HepG2 (cell line): ENCODE data around the gene N4BP2. TPM values are rescaled to one million over a fixed set of nuclear protein-coding genes. Genes with fewer than 3 reads are reported as not detected.

Source experiments
- ASH2L ChIP-seq: fragments of 300-600, 200-600 bp; sonication (generic); IDR thresholded peaks from 2 replicates; pipeline ENCODE4 v1.7.0; 2017; ENCODE audit warnings: low read depth, mild to moderate bottlenecking, moderate library complexity, mixed read lengths, low read length; ENCODE audit not compliant: insufficient read length
- BCL6 ChIP-seq: IDR thresholded peaks from 2 replicates; pipeline ENCODE4 v1.6.1; 2016; ENCODE audit warnings: missing genetic modification reagents, missing compliant biosample characterization
- EZH2 ChIP-seq: conservative IDR thresholded peaks from 2 replicates; pipeline ENCODE4 v1.6.1; 2012; ENCODE audit warnings: mild to moderate bottlenecking, low read depth, low read length, moderate library complexity
- KAT2B ChIP-seq: fragments of 150-350 bp; IDR thresholded peaks from 2 replicates; pipeline ENCODE4 v1.6.1; 2014; ENCODE audit warnings: low read depth, low read length, borderline replicate concordance
- PHF5A ChIP-seq: IDR thresholded peaks from one replicate; pipeline ENCODE4 v1.6.1; 2018; ENCODE audit warnings: low read depth, missing genetic modification reagents; ENCODE audit not compliant: unreplicated experiment
- SATB2 ChIP-seq: sonication (generic); formaldehyde crosslinking; IDR thresholded peaks from 2 replicates; pipeline ENCODE4 v1.5.0; 2020; ENCODE audit warnings: missing genetic modification reagents
- SCMH1 ChIP-seq: sonication (generic); formaldehyde crosslinking; IDR thresholded peaks from 2 replicates; pipeline ENCODE4 v1.9.0; 2021; ENCODE audit warnings: missing genetic modification reagents, mild to moderate bottlenecking, borderline replicate concordance
- ZMYM4 ChIP-seq: sonication (generic); formaldehyde crosslinking; IDR thresholded peaks from 2 replicates; pipeline ENCODE4 v1.8.1; 2023; ENCODE audit warnings: mild to moderate bottlenecking, missing genetic modification reagents
- ZNF180 ChIP-seq: sonication (generic); formaldehyde crosslinking; IDR thresholded peaks from 2 replicates; pipeline ENCODE4 v1.4.0; 2020; ENCODE audit warnings: low read depth, missing genetic modification reagents, borderline replicate concordance
- polyA plus RNA-seq, 8 experiments: library from polyadenylated mRNA; depleted of rRNA in 3 of 8; stranded (reverse) in 7 of 8; unstranded in 1 of 8; fragments of >200 nt; fragmentation: Illumina TruSeq in 4 of 8; extraction: Trizol in 4 of 8; gene quantifications; 2 replicates each; pipeline versions ENCODE4 v1.2.1 to v1.2.3, GENCODE V29; 2011 to 2016; ENCODE audit warnings: low read depth in 4 of 8, missing spikeins in 1 of 8, mixed read lengths in 1 of 8; ENCODE audit not compliant: insufficient read depth in 1 of 8
- total RNA-seq, 5 experiments: library from RNA; depleted of rRNA; stranded (reverse); fragments of >200 nt; fragmentation: Illumina TruSeq; extraction: Trizol; gene quantifications; 2 replicates each; pipeline ENCODE4 v1.2.3, GENCODE V29; 2016; ENCODE audit warnings: low read depth in 1 of 5
- TF ChIP-seq, protein P1 (sequence below): sonication (generic); formaldehyde crosslinking; IDR thresholded peaks from 2 replicates; pipeline ENCODE4 v1.4.0; 2020; ENCODE audit warnings: missing genetic modification reagents, mild to moderate bottlenecking, borderline replicate concordance
- TF ChIP-seq, protein P2 (sequence below): sonication (generic); formaldehyde crosslinking; IDR thresholded peaks from 2 replicates; pipeline ENCODE4 v1.4.0; 2020; ENCODE audit warnings: missing genetic modification reagents
- TF ChIP-seq, protein P3 (sequence below): sonication (generic); formaldehyde crosslinking; IDR thresholded peaks from 2 replicates; pipeline ENCODE4 v1.5.0; 2020; ENCODE audit warnings: mild to moderate bottlenecking, missing genetic modification reagents, borderline replicate concordance

Gene N4BP2
- total and polyA plus RNA-seq, 2 of the 13 experiments (the other 11 are each of a cell fraction or from before 2014, with no cell fraction given), result 5.6 to 12.9 TPM

DNA sequence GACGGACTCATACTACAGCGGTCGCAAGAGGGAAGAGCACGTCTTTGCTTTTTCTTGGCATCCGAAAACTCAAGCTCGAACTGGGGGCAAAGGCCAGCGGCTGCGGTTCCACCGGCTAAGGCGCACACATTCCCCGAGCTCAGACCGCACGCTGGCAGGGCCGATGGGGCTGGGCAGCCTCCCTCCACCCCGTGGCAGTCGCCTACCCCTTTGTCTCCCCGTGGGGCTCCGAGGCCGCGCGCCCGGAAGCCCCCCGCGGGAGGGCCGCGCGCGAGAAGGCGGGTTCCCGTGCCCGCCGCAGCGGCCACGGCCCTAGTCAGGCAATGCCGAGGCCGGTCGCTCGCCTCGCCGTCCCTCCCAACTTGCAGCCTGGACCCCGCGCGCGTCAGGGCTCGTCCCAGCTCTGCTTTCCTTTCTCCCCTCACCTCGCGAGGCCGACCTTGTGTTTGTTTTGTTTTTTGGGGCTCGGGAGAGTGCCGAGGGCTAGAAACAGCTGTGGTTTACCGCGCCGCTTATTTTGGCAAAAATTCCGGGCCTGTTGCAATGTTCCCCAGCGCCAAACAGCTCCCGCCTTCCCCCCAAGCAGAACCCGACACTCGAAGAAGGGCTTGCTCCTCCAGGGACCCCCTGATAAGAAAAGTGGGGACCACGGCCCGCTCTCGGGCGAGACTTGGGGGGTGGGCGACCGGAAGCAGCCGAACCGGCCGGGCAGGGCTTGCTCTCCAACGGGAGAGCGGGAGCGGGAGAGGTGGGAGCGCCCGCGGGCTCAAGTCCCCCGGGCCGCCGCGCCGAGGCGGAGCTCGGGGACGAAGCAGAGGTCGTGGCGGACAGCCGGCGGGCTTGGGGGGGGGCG lies 561 bp upstream of the N4BP2 start (continued):
- TF ChIP-seq, protein P1, sequence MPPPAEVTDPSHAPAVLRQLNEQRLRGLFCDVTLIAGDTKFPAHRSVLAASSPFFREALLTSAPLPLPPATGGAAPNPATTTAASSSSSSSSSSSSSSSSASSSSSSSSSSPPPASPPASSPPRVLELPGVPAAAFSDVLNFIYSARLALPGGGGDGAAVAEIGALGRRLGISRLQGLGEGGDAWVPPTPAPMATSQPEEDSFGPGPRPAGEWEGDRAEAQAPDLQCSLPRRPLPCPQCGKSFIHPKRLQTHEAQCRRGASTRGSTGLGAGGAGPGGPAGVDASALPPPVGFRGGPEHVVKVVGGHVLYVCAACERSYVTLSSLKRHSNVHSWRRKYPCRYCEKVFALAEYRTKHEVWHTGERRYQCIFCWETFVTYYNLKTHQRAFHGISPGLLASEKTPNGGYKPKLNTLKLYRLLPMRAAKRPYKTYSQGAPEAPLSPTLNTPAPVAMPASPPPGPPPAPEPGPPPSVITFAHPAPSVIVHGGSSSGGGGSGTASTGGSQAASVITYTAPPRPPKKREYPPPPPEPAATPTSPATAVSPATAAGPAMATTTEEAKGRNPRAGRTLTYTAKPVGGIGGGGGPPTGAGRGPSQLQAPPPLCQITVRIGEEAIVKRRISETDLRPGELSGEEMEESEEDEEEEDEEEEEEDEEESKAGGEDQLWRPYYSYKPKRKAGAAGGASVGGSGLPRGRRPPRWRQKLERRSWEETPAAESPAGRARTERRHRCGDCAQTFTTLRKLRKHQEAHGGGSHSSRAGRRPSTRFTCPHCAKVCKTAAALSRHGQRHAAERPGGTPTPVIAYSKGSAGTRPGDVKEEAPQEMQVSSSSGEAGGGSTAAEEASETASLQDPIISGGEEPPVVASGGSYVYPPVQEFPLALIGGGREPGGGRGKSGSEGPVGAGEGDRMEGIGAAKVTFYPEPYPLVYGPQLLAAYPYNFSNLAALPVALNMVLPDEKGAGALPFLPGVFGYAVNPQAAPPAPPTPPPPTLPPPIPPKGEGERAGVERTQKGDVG (CRISPR knock-in tag), result 0 out of 2 replicates have a peak, but pooled peaks have one; percentile 19
- TF ChIP-seq ZMYM4 (CRISPR knock-in tag), result no peak
- TF ChIP-seq, protein P2, sequence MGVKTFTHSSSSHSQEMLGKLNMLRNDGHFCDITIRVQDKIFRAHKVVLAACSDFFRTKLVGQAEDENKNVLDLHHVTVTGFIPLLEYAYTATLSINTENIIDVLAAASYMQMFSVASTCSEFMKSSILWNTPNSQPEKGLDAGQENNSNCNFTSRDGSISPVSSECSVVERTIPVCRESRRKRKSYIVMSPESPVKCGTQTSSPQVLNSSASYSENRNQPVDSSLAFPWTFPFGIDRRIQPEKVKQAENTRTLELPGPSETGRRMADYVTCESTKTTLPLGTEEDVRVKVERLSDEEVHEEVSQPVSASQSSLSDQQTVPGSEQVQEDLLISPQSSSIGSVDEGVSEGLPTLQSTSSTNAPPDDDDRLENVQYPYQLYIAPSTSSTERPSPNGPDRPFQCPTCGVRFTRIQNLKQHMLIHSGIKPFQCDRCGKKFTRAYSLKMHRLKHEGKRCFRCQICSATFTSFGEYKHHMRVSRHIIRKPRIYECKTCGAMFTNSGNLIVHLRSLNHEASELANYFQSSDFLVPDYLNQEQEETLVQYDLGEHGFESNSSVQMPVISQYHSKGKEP (CRISPR knock-in tag), result no peak
- TF ChIP-seq KAT2B, result no peak
- TF ChIP-seq SCMH1 (CRISPR knock-in tag), result no peak
- TF ChIP-seq BCL6 (CRISPR knock-in tag), result peak; percentile 33; the same call in 1 of the 2 replicates
- TF ChIP-seq ZNF180, result no peak
- peak; percentile 74 for TF ChIP-seq ASH2L
- TF ChIP-seq EZH2, result no peak
- TF ChIP-seq, protein P3, sequence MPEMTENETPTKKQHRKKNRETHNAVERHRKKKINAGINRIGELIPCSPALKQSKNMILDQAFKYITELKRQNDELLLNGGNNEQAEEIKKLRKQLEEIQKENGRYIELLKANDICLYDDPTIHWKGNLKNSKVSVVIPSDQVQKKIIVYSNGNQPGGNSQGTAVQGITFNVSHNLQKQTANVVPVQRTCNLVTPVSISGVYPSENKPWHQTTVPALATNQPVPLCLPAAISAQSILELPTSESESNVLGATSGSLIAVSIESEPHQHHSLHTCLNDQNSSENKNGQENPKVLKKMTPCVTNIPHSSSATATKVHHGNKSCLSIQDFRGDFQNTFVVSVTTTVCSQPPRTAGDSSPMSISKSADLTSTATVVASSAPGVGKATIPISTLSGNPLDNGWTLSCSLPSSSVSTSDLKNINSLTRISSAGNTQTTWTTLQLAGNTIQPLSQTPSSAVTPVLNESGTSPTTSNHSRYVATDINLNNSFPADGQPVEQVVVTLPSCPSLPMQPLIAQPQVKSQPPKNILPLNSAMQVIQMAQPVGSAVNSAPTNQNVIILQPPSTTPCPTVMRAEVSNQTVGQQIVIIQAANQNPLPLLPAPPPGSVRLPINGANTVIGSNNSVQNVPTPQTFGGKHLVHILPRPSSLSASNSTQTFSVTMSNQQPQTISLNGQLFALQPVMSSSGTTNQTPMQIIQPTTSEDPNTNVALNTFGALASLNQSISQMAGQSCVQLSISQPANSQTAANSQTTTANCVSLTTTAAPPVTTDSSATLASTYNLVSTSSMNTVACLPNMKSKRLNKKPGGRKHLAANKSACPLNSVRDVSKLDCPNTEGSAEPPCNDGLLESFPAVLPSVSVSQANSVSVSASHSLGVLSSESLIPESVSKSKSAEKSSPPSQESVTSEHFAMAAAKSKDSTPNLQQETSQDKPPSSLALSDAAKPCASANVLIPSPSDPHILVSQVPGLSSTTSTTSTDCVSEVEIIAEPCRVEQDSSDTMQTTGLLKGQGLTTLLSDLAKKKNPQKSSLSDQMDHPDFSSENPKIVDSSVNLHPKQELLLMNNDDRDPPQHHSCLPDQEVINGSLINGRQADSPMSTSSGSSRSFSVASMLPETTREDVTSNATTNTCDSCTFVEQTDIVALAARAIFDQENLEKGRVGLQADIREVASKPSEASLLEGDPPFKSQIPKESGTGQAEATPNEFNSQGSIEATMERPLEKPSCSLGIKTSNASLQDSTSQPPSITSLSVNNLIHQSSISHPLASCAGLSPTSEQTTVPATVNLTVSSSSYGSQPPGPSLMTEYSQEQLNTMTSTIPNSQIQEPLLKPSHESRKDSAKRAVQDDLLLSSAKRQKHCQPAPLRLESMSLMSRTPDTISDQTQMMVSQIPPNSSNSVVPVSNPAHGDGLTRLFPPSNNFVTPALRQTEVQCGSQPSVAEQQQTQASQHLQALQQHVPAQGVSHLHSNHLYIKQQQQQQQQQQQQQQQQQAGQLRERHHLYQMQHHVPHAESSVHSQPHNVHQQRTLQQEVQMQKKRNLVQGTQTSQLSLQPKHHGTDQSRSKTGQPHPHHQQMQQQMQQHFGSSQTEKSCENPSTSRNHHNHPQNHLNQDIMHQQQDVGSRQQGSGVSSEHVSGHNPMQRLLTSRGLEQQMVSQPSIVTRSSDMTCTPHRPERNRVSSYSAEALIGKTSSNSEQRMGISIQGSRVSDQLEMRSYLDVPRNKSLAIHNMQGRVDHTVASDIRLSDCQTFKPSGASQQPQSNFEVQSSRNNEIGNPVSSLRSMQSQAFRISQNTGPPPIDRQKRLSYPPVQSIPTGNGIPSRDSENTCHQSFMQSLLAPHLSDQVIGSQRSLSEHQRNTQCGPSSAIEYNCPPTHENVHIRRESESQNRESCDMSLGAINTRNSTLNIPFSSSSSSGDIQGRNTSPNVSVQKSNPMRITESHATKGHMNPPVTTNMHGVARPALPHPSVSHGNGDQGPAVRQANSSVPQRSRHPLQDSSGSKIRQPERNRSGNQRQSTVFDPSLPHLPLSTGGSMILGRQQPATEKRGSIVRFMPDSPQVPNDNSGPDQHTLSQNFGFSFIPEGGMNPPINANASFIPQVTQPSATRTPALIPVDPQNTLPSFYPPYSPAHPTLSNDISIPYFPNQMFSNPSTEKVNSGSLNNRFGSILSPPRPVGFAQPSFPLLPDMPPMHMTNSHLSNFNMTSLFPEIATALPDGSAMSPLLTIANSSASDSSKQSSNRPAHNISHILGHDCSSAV, result no peak
- TF ChIP-seq PHF5A (CRISPR knock-in tag), result peak; percentile 41
- TF ChIP-seq SATB2 (CRISPR knock-in tag), result peak; percentile 62; the same call in 1 of the 2 replicates
